HEK293 (cell line): ENCODE measurements around the gene GSTM5.

Experiments
- SP2 ChIP-seq: fragments of 450-650 bp; formaldehyde crosslinking; IDR thresholded peaks from 2 replicates; pipeline ENCODE4 v1.5.1; 2016; ENCODE audit warnings: missing biosample characterization, missing genetic modification characterization
- ZNF24 ChIP-seq: fragments of 450-650 bp; formaldehyde crosslinking; IDR thresholded peaks from 2 replicates; pipeline ENCODE4 v1.5.1; 2016; ENCODE audit warnings: missing biosample characterization, missing genetic modification characterization
- ZNF302 ChIP-seq: fragments of 450-650 bp; formaldehyde crosslinking; IDR thresholded peaks from 2 replicates; pipeline ENCODE4 v1.5.1; 2016; ENCODE audit warnings: missing biosample characterization, missing genetic modification characterization, low read depth
- ZNF433 ChIP-seq: fragments of 450-650 bp; formaldehyde crosslinking; IDR thresholded peaks from 2 replicates; pipeline ENCODE4 v1.5.1; 2016; ENCODE audit warnings: missing biosample characterization, missing genetic modification characterization, low read depth
- TF ChIP-seq, protein P1 (sequence below): fragments of 450-650 bp; formaldehyde crosslinking; IDR thresholded peaks from 2 replicates; pipeline ENCODE4 v1.5.1; 2016; ENCODE audit warnings: missing biosample characterization, missing genetic modification characterization
- TF ChIP-seq, protein P2 (sequence below): fragments of 450-650 bp; formaldehyde crosslinking; IDR thresholded peaks from 2 replicates; pipeline ENCODE4 v1.5.1; 2017; ENCODE audit warnings: missing biosample characterization, missing genetic modification characterization

DNA sequence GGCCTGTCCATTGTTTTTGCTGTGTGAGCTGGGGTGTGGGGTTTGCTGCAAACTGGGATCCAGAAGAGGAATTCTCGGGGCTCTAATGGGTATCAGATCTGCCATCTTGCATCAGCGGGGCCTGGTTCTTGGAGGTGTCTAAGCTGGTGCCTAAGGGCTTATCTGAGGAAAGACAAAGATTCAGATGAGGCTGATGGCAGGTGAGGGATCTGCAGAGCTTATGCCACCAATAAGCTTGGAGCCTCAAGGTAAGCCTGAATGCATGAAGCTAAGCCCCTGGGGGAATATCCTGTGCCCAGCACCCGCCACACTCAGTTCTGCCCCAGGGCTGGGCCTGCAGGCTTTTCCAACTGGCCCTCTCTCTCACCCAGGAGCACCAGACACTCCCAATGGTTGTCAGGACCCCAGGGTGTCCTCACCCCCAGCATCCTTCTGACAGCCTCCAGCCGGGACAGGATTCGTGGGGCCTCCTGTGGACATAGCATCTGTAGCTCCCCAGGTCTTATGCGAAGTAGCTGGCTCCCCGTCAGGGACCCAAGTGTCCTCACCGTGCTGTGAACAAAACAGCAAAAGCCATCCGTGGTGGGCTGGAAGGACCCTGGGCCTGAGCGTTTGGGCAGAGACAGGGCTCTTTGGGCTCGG is 38.3 kb downstream of the GSTM5 start:
- TF ChIP-seq ZNF302 (tag by site-specific recombination) (no peak), SP2 (tag by site-specific recombination) (no peak), ZNF24 (no peak), ZNF433 (tag by site-specific recombination) (no peak)
- TF ChIP-seq, protein P1, sequence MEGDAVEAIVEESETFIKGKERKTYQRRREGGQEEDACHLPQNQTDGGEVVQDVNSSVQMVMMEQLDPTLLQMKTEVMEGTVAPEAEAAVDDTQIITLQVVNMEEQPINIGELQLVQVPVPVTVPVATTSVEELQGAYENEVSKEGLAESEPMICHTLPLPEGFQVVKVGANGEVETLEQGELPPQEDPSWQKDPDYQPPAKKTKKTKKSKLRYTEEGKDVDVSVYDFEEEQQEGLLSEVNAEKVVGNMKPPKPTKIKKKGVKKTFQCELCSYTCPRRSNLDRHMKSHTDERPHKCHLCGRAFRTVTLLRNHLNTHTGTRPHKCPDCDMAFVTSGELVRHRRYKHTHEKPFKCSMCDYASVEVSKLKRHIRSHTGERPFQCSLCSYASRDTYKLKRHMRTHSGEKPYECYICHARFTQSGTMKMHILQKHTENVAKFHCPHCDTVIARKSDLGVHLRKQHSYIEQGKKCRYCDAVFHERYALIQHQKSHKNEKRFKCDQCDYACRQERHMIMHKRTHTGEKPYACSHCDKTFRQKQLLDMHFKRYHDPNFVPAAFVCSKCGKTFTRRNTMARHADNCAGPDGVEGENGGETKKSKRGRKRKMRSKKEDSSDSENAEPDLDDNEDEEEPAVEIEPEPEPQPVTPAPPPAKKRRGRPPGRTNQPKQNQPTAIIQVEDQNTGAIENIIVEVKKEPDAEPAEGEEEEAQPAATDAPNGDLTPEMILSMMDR, result no peak
- TF ChIP-seq, protein P2, sequence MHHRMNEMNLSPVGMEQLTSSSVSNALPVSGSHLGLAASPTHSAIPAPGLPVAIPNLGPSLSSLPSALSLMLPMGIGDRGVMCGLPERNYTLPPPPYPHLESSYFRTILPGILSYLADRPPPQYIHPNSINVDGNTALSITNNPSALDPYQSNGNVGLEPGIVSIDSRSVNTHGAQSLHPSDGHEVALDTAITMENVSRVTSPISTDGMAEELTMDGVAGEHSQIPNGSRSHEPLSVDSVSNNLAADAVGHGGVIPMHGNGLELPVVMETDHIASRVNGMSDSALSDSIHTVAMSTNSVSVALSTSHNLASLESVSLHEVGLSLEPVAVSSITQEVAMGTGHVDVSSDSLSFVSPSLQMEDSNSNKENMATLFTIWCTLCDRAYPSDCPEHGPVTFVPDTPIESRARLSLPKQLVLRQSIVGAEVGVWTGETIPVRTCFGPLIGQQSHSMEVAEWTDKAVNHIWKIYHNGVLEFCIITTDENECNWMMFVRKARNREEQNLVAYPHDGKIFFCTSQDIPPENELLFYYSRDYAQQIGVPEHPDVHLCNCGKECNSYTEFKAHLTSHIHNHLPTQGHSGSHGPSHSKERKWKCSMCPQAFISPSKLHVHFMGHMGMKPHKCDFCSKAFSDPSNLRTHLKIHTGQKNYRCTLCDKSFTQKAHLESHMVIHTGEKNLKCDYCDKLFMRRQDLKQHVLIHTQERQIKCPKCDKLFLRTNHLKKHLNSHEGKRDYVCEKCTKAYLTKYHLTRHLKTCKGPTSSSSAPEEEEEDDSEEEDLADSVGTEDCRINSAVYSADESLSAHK (tag by site-specific recombination), result no peak
